GM12873 (cell line): ENCODE measurements around the gene LRRIQ4.

Experiments used
- TF ChIP-seq, protein P1 (sequence below): IDR thresholded peaks from 2 replicates; pipeline ENCODE4 v1.5.1; 2012; ENCODE audit warnings: low read depth, mild to moderate bottlenecking, moderate library complexity, low read length, control low read depth; ENCODE audit not compliant: insufficient read depth; ENCODE audit errors: missing control alignments

The LRRIQ4 gene

DNA sequence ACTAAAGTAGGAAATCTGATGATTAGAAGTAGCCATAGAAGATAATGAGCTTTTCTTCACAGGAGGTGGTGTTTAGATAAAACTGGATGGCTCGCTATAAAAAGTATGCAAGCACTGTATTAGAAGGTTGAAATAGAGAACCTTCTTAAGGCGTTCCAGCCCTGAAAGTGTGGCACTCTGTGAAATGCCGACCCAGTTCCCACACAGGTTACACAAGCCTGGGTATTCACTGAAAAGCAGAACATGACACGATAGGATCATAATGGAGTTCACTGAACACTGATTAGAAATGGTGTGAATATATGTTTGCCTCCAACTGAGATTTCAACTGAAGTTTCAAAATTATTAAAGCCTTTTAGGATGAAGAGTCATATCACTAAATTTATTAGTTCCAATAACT lies 15.0 kb downstream of the LRRIQ4 start:
- TF ChIP-seq, protein P1, sequence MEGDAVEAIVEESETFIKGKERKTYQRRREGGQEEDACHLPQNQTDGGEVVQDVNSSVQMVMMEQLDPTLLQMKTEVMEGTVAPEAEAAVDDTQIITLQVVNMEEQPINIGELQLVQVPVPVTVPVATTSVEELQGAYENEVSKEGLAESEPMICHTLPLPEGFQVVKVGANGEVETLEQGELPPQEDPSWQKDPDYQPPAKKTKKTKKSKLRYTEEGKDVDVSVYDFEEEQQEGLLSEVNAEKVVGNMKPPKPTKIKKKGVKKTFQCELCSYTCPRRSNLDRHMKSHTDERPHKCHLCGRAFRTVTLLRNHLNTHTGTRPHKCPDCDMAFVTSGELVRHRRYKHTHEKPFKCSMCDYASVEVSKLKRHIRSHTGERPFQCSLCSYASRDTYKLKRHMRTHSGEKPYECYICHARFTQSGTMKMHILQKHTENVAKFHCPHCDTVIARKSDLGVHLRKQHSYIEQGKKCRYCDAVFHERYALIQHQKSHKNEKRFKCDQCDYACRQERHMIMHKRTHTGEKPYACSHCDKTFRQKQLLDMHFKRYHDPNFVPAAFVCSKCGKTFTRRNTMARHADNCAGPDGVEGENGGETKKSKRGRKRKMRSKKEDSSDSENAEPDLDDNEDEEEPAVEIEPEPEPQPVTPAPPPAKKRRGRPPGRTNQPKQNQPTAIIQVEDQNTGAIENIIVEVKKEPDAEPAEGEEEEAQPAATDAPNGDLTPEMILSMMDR = no peak

DNA sequence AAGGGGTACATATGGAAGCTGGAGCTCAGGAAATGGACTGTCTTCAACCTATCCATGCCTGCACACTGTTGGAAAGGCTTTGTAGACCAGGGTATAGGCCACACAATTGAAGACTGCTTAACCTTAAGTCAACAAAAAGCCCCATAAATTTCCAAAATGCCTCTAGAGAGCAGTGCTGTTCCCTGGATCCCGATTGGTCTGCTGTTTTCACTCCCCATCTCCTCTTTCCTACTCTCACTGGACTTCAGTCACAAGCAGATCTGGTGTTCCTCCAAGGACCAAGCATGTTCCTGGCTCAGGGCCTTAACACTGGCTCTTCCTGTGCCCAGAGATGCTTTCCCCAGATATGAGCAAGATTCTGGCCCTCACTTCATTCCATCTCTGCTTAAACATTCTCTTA lies 22.9 kb downstream of the LRRIQ4 start:
- TF ChIP-seq, protein P1 = no peak

DNA sequence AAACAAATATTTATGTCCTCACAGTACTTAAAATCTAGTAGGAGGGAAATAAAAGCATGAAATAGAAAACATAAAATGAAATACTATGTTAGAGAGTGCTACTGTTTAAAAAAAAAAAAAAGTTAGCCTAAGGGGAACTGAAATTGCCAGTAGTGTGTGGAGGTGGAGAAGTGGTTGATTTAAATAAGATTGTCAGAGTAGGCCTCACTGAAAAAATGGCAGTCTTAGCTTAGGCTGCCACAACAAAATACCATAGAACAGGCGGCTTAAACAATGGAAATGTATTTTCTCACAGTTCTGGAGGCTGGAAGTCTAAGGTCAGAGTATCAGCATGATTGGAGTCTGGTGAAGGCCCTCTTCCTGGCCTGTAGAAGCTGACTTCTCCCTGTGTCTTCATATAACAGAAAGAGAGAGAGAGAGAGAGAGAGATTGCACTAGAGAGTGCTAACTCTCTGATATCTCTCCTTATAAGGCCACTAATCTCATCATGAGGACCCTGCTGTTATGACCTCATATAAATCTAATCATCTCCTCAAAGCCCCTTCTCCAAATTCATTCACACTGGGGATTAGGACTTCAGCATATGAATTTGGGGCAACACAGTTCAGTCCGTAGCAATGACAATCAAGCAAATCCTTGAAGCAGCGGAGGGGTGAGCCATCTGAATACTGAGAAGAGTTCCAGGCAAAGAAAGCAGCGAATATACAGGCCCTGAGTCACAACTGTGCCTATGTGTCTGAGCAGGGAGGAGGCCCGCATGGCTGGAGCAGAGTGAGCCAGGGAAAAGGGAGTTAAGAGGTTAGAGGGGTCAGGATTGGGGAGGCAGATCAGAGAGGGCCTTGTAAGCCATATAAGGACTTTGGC lies 23.6 kb downstream of the LRRIQ4 start:
- TF ChIP-seq, protein P1 = no peak

DNA sequence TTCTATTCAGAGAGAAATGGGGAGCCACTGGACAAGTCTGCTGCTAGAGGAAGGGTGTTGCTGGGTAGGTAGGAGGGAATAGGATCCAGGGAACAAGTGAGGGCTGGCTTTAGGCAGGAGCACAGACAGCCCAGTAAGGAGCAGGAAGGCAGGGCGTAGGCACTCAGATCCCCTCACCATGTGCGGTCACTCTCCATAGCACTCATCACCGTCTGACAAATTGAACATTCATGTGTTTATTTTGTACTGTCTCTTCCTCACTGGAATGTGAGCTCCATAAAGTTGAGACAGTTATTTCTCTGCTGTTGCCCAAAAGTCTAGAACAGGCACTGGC lies 24.2 kb downstream of the LRRIQ4 start:
- TF ChIP-seq, protein P1 = no peak

DNA sequence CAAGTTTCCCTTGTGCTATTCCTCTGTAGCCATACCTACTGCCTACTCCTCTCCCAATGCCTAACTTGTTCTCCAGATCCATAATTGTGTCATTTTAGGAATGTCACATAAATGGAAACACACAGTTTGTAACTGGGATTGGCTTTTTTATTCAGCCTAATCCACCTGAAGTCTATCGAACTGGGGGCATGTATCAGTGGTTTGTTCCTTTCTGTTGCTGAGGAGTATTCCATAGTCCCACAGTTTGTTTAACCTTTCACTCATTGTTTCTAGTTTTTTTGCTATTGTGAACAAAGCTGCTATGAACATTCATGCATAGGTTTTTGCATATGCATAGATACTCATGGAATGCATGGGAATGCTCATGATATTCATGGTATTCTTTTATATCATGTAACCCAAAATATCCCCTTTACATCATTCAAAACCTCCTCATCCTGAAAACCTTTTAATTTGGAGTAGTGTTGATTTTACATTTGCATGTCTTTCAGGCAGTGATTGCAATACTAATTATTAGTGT lies 25.9 kb downstream of the LRRIQ4 start:
- TF ChIP-seq, protein P1 = no peak

DNA sequence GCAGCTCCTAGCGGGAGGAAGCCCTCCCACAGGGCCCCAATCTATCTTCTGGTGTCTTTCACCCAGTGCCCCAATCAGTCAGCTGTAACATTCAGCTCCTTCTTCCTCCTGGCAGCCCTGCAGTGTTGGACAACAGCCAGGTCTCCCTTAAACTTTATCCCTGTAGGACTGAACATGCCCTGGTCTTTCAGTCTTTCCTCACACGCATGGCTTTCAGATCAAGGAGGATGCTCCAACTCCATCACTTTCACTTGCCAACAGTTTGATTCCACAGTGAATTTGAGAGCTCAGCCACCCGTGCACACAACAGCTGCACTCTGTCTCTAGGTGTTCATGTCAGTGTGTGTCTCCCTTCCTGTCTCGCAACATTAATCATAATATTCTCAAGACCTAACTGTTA lies 28.5 kb downstream of the LRRIQ4 start:
- TF ChIP-seq, protein P1 = no peak

DNA sequence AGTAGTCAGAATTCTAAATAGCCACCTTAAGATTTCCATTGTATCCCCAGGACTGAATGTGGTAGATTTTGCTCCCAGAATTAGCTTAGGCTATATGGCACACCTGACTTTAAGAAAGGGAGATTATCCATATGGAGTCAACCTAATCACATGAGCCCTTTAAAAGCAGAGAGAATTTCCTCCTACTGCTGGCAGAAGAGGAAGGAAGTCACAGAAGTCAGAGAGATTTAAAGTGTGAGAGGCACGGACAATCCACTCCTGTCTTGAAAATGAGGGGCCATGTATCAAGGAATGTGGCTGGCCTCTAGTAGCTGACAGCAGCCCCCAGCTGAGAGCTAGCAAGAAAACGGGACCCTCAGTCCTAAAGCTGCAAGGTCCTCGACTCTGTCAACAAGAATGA lies 30.3 kb downstream of the LRRIQ4 start:
- TF ChIP-seq, protein P1 = no peak
